ENCODE data around the gene ENAH. TPM values are rescaled to one million over a fixed set of nuclear protein-coding genes. Genes with fewer than 3 reads are reported as not detected.

The ENAH gene
- total and polyA plus RNA-seq, 2 experiments from 2014 or later, result 109 to 184 TPM

DNA sequence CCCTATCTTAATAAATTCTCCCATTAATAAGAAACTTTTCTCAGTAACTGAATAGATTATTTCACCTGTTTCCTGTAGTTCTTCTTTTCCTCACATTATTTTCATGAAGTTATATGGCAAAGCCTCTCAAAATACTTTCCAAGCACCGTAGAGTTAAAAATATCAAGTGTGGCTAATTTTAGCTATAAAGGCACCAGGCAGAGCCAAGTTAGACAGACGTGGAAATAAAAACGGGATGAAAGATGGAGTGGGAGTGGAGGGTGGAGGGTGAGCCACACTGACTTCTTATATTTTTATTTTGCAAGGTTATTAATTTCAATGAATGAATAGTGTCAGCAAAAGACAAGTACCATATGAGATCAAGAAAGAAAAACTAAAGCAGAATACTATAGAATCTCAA, 71.7 kb downstream of the ENAH start (continued):
- TF ChIP-seq, protein P1, sequence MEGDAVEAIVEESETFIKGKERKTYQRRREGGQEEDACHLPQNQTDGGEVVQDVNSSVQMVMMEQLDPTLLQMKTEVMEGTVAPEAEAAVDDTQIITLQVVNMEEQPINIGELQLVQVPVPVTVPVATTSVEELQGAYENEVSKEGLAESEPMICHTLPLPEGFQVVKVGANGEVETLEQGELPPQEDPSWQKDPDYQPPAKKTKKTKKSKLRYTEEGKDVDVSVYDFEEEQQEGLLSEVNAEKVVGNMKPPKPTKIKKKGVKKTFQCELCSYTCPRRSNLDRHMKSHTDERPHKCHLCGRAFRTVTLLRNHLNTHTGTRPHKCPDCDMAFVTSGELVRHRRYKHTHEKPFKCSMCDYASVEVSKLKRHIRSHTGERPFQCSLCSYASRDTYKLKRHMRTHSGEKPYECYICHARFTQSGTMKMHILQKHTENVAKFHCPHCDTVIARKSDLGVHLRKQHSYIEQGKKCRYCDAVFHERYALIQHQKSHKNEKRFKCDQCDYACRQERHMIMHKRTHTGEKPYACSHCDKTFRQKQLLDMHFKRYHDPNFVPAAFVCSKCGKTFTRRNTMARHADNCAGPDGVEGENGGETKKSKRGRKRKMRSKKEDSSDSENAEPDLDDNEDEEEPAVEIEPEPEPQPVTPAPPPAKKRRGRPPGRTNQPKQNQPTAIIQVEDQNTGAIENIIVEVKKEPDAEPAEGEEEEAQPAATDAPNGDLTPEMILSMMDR (conservative IDR thresholded peaks at IDR 0.05; ENCODE audit: low read depth in 2 of 2), result no peak
- no peak for TF ChIP-seq POLR2AphosphoS5 (IDR thresholded peaks at IDR 0.05; ENCODE audit: low read depth)

- Mint-ChIP-seq H3K27me3 (ENCODE audit: insufficient read depth, low read depth, poor library complexity) (peaks cover 14% of the 10 kb centered on the region), H3K27ac (peak overlapping the region; percentile 51), H3K4me1 (peaks cover 54% of the 10 kb centered on the region), H3K9me3 (no peaks in the 10 kb centered on the region), H3K36me3 (ENCODE audit: low read depth) (peaks cover 13% of the 10 kb centered on the region; the same call in 2 of the 3 replicates), H3K4me3 (no peak overlapping the region)
- Histone ChIP-seq H3K27me3 (ENCODE audit: insufficient read depth) (no peaks in the 10 kb centered on the region), H3K27ac (ENCODE audit: low read depth) (peak overlapping the region; percentile 45; the same call in 1 of the 2 replicates), H3F3A (replicated peaks; ENCODE audit: low read depth) (no peaks in the 10 kb centered on the region), H3K4me2 (peak overlapping the region; percentile 44; the same call in 1 of the 2 replicates), H3K4me3 (no peak overlapping the region), H3K79me2 (replicated peaks; ENCODE audit: insufficient read depth) (peaks cover 100% of the 10 kb centered on the region), H3K9me2 (ENCODE audit: insufficient read depth) (no peaks in the 10 kb centered on the region), H3K36me3 (ENCODE audit: insufficient read depth) (no peaks in the 10 kb centered on the region), H3K4me1 (ENCODE audit: insufficient read depth) (peaks cover 52% of the 10 kb centered on the region), H2AFZ (no peak overlapping the region), H4K20me1 (replicated peaks; ENCODE audit: insufficient read depth) (peaks cover 84% of the 10 kb centered on the region)
- DNase-seq (ENCODE audit: low spot score) (no peak), ATAC-seq (no peak; the same call in 2 of the 3 replicates)
- TF ChIP-seq EZH2 (IDR thresholded peaks at IDR 0.05; ENCODE audit: low read depth, unreplicated experiment) (no peak), ZNF114 (CRISPR knock-in tag; IDR thresholded peaks at IDR 0.05) (no peak), CREB1 (CRISPR knock-in tag; IDR thresholded peaks at IDR 0.05; ENCODE audit: low read depth) (no peak), POLR2AphosphoS5 (IDR thresholded peaks at IDR 0.05; ENCODE audit: low read depth) (no peak), NANOG (IDR thresholded peaks at IDR 0.05; ENCODE audit: borderline replicate concordance) (no peak), JUNB (IDR thresholded peaks at IDR 0.05; ENCODE audit: unreplicated experiment) (no peak), EZH2phosphoT487 (IDR thresholded peaks at IDR 0.05; ENCODE audit: unreplicated experiment) (no peak), REST (IDR thresholded peaks at IDR 0.05; ENCODE audit: unreplicated experiment) (no peak), ZNF331 (CRISPR knock-in tag; IDR thresholded peaks at IDR 0.05; ENCODE audit: low read depth) (no peak), STAT1 (IDR thresholded peaks at IDR 0.05; ENCODE audit: unreplicated experiment) (no peak)
- TF ChIP-seq, protein P2, sequence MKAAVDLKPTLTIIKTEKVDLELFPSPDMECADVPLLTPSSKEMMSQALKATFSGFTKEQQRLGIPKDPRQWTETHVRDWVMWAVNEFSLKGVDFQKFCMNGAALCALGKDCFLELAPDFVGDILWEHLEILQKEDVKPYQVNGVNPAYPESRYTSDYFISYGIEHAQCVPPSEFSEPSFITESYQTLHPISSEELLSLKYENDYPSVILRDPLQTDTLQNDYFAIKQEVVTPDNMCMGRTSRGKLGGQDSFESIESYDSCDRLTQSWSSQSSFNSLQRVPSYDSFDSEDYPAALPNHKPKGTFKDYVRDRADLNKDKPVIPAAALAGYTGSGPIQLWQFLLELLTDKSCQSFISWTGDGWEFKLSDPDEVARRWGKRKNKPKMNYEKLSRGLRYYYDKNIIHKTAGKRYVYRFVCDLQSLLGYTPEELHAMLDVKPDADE (IDR thresholded peaks at IDR 0.05), result no peak
Measured at GRCh38 chr1:225580238-225581099, 72.5 kb downstream of the ENAH start.
